HG03108 (cell line): Measurements from ENCODE around the gene ZBTB39.
"Not testable (repeated sequence)": the region's sequence is repeated elsewhere in the genome, so short reads cannot be mapped to it uniquely, and the experiment has no call there.

ENCODE experiments used
- ATAC-seq: cut with Tn5 transposase; IDR thresholded peaks from one replicate; pipeline ENCODE4 v1.9.1; 2021; ENCODE audit warnings: moderate library complexity; ENCODE audit not compliant: unreplicated experiment

Gene ZBTB39, protein sequence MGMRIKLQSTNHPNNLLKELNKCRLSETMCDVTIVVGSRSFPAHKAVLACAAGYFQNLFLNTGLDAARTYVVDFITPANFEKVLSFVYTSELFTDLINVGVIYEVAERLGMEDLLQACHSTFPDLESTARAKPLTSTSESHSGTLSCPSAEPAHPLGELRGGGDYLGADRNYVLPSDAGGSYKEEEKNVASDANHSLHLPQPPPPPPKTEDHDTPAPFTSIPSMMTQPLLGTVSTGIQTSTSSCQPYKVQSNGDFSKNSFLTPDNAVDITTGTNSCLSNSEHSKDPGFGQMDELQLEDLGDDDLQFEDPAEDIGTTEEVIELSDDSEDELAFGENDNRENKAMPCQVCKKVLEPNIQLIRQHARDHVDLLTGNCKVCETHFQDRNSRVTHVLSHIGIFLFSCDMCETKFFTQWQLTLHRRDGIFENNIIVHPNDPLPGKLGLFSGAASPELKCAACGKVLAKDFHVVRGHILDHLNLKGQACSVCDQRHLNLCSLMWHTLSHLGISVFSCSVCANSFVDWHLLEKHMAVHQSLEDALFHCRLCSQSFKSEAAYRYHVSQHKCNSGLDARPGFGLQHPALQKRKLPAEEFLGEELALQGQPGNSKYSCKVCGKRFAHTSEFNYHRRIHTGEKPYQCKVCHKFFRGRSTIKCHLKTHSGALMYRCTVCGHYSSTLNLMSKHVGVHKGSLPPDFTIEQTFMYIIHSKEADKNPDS

GRCh38 chr12:57005980-57006808 lies at the start of gene ZBTB39:
TSS of gene ZBTB39 (minus strand) at chr12:57006546. CDS start at chr12:57004917, 1,629 bp downstream.
- ATAC-seq = peak; percentile 60

DNA sequence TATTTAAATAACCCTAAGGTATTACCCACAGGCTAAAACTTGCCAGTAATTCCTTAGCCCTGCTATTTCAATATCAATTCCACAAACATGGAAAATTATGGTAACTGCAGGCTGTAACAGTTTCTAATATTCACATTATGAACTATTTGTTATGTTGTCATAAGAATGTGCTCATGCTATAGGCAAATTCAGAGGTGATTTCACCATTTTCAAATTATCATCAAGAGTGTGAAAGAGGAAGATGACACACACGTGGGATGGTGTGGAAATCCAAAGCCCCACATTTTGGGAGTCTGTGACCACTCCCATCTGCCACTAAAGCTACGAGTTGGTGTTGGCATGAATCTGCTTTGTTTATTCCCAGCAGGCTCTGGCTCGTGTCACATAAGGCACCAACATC lies 49.5 kb upstream of the ZBTB39 start:
- no peak for ATAC-seq

DNA sequence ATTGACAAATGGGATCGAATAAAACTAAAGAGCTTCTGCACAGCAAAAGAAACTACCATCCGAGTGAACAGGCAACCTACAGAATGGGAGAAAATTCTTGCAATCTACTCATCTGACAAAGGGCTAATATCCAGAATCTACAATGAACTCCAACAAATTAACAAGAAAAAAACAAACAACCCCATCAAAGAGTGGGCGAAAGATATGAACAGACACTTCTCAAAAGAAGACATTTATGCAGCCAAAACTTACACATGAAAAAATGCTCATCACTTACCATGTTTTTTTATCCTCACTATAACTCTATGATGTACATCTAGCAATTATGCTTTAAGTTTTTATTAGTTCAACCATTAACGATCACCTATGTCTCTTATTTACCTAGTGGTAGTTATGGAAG lies 47.6 kb upstream of the ZBTB39 start:
- ATAC-seq = not testable (repeated sequence)

GRCh38 chr12:57053146-57053545 lies 46.8 kb upstream of the ZBTB39 start:
- not testable (repeated sequence) for ATAC-seq

DNA sequence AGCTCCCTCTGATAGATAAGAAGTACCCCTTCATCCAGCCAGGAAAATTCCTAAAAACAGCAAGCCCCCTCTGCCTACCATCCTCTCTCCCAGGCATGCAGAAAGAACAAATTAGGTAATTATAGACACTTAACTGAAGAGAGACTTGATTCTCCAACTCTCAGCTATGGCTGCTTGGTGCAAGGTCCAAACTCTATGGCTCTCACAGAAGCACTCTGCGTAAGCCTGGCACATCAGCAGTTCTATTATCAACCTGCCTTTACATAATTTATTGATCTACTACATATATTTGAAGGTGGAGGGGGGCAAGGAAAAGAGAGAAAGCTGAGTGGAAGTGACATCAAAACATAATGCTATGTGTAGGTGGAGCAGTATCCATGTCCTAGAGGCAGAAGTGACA lies 44.7 kb upstream of the ZBTB39 start:
- ATAC-seq = no peak

DNA sequence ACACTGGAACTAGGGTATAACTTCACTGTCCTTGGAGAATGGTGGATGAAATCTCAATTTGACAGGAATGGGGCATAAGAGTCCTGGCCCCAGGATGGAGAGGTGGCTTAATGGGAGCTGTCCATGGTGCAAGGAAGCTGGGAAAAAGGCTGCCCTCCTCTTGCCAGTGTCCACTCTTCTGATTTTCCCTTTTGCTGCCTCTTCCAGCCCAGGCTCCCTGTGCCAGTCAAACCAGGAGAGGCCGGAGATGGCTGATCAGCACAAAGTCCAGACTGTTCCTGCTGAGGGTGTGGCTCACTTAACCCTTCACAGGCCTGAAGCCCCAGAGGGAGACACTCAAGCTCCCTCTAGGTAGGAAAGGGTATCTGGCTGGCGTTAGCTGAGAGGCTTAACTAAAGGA lies 43.5 kb upstream of the ZBTB39 start, which contains the start of gene MYO1A:
Gene MYO1A (minus strand): TSS at position 240 of the 400 bp plus-strand sequence. CDS start 1,806 bp downstream, outside the sequence.
- no peak for ATAC-seq

DNA sequence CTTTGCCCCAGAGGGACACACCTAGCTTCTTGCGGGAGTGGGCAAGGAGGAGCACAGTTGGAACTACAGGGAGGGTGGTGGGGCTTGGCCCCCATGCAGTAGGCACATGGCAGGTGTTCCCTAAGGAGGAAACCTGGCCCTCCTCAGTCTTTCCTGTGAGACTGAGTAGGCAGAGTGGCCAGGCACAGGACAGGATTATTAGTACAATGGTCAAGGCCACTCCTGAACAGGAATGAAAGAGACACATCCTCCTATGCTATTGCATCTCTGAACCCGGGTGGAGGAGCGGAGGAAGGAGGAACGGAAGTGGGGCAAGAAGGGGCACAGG lies 42.7 kb upstream of the ZBTB39 start:
- ATAC-seq = no peak

GRCh38 chr12:57048423-57049118 lies 42.2 kb upstream of the ZBTB39 start:
- no peak for ATAC-seq

DNA sequence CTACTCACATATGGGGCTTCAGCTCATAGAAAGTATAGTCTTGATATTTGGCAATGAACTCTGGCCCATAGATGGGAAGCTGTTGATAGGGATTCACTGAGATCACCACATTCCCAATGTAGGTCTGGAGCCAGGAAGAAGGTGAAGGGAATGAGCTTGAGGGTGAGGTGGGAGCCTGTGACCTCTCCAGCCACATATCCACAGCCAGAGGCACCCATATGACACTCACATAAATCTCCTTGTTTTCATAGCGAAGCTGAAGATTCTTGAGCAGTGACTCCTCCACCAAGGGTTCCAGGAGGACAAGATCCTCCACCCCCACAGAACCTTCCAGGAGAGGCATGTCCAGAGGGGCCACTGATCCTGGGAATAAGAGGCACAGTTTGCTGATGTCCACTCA lies 41.6 kb upstream of the ZBTB39 start:
- ATAC-seq = no peak

DNA sequence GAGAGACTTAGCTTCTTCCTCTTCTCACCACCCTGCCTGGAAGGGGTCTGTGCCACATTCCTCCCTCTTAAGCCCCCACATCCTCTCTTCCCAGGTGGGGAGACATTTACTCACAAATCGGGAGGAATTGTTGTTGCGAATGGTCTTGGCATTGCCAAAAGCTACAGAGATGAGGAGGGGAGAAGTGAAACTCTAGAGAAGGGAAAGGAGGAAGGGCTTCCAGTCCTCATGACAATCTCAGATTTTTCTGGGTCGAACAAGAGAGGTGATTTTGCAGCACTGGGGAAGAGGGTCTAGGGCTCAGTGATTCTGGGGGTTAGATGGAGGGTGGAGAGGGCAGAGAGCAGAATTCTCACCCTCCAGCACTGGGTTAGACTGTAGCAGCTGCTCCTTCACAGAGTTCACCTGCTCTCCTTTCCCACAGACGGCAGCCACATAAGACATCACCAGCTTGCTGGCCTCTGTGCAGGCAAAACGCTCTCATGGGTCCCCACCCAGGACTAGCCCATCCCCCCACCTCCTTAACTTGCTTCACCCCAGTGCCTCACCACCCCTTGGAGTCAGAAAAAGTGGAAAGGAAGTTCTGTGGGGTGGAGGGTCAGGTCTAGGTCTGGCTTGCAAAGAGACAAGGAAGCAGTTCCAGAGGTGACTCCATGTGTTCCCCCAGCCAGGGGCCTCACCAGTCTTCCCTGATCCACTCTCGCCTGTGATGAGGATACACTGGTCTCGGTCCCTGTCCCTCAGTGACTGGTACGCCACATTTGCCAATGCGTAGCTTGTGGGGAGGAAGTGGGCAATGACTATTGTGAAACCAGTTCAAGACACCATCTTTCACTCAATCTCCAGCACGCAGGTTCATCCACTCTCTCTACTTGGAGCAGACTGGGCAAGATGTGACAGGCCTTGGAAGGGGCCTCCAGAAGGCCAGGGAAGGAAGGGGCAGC lies 40.9 kb upstream of the ZBTB39 start:
- ATAC-seq = no peak

GRCh38 chr12:57046086-57046791 lies 39.9 kb upstream of the ZBTB39 start:
- ATAC-seq = no peak

- ATAC-seq = no peak
These were observed 38.5 kb upstream of the ZBTB39 start for GRCh38 chr12:57044889-57045288.

- ATAC-seq = no peak
These were observed 38.1 kb upstream of the ZBTB39 start for GRCh38 chr12:57044468-57044867.

DNA sequence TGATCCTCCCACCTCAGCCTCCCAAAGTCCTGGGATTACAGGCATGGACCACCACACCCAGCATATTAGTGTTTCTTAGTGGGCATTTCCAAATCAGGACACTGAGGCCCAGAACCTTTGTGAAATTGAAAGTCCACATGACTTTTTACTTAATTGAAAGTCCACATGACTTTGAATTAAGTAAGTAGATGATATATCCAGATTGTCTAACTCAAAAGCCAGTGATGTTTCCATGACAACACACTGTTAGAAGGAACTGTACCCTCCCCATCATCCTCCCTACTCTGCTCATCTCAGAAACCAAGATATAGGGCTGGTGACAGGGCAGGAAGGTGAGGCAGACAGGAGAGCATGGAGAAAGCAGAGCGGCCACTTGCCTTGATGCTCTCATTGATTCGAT lies 36.3 kb upstream of the ZBTB39 start:
- ATAC-seq = no peak

- no peak for ATAC-seq
These were observed 34.4 kb upstream of the ZBTB39 start for GRCh38 chr12:57040750-57041149.

DNA sequence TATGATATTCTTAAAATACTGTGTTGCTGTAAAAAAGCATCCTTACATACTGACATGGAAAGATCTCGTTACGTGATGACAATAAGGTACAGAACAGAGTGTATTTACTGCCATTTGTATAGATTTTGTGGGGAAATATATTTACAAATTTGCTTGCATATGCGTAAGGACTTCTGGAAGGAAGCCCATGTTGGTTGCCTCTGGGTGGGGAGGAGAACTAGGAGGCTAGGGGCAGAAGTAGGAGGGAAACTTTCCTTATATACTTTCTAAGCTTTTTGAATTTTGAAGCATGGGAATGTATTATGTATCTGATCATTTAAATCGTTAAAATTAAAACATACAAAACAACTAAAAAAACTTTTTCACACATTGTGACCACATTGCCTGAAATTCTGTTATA lies 33.9 kb upstream of the ZBTB39 start:
- ATAC-seq = no peak

DNA sequence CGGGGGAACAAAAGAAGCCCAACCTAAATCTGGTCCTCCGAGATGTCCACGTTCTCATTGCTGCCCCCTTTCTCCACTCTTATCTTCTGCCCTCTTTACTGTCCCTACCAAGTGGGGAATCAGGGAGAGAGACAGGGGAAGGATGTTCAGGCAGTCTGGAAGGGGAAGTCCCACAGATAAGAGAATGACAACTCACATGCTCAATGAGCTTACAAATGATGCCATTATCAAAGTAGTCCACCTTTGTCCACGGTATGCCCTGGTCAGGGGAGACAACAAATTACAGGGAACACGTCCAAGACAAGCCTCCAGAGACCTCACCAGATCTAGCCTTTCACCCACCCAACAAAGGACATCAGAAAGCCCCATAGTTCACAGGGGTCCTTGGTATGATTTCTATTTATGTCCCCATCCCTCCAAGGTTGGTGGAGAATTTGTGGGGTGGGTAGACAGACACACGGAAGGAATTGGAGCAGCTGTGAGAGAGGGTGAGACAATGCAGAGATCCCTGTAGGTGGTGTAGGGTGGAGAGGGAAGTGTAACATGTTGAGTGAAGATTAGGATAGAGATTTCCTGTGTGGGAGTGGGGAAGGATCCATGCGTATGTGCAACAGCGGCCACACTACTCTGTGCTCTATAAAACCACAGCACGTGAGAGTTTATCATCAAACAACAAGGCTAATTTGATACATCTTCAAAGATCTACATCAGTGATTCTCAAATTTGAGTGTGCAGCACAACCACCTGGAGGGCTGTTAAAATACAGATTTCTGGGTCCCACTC lies 32.9 kb upstream of the ZBTB39 start:
- no peak for ATAC-seq

- no peak for ATAC-seq
These were observed 30.9 kb upstream of the ZBTB39 start for GRCh38 chr12:57037264-57037663.
